HPDE6-E6E7 (cell line): ENCODE measurements around the gene HSPA5.

Experiments used
- DNase-seq: peaks from one replicate; pipeline ENCODE4 v3.0.0; 2011; ENCODE audit warnings: missing footprints; ENCODE audit errors: extremely low spot score

Gene HSPA5

DNA sequence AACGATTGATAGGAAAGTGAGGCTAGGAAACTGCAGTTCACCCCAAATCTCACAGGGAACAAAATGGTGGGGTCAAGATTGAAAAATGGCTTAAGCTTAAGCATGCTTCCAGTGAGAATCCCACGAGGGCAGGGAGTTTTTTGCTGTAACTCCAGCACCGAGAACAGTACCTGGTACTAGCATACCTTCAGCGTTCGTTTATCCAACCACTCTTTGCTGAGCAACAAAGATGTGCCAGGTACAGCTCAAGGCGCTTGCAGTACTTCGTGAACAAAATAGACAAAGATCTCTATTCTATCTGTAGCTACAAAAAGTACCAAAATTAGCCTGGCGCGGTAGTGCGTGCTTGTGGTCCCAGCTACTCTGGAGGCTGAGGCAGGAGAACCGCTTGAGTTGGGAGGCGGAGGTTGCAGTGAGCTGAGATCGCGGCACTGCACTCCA is 50.8 kb downstream of the HSPA5 start:
- DNase-seq: peak; percentile 15

DNA sequence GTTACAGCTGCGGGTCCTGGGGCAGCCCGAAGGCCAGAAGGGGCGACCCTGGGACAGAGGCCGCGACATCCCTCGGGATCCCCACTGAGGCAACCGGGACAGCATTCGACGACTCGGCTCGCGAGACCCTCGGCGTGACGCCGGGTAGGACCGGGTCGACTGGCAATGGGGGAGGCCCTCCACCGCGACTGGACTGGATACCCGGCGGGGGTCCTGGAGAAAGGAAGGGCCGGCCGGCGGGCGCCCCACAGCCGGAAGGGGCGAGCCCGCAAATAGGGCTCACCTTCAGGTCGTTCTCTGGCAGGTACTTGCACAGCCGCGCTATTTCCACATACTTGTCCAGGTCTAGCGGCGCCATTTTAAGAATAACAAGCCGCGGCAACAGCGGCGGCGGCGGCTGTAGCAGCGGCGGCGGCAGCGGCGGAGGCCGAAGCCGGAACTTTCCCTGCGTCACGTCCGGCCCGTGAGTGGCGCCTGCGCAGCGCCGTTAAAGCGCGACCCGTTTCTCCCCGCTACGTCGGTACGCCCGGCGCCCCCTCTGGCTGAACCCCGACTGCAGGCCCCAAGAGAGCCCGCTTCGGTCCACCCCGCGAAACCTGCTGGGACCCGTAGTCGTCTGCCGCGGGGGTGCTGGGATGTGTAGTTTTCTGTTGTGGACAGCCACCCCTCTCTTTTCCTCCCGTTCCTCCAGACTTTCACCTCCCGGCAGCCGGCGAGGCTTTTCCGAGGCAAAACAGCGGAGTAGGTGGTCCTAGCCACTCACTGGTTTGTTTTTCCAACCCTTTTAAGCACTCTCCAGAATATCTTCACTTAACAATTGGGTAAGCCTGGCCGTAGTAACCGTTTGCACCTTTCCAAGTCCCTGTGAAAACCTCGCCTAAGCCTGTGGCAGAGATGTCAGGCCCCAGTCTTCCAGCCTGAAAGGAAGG is 51.5 kb downstream of the HSPA5 start, which contains the start of gene PPP6C:
Gene PPP6C (minus strand): TSS at position 443 of the 929 bp plus-strand sequence. CDS start 85 bp downstream, at position 358.
- peak; percentile 97 for DNase-seq

DNA sequence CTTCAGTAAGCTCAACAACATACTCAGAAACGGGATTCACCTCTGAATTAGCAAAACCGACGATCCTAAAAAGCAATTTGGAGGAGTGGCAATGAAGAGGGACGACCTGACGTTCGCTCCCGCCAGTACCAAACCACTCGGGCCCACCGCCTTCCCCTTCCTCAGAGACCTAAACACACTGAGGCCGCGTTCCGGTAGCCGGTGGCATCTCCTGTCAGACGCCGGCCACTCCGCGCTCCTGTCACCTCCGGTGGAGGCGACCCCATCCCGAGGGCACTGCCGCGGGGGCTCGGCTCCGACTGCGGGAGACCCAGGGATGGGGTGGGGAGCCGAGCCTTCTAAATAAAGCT is 52.2 kb downstream of the HSPA5 start:
- peak; percentile 20 for DNase-seq
